HG03159 (cell line): ENCODE results near the gene PSMG1.
A peak's percentile ranks its signal among the peaks of the same experiment; 100 is the strongest.
"Not testable (repeated sequence)": the region's sequence is repeated elsewhere in the genome, so short reads cannot be mapped to it uniquely, and the experiment has no call there.

Experiments
- ATAC-seq: cut with Tn5 transposase; IDR thresholded peaks from one replicate; pipeline ENCODE4 v1.9.1; 2021; ENCODE audit warnings: mild to moderate bottlenecking, moderate library complexity; ENCODE audit not compliant: unreplicated experiment

The PSMG1 gene

GRCh38 chr21:39183272-39184049 is at the start of gene PSMG1:
PSMG1 (minus strand) TSS chr21:39183451; CDS start chr21:39183385, 66 bp downstream.
- ATAC-seq: peak; percentile 87

GRCh38 chr21:39232861-39233291 is 49.6 kb upstream of the PSMG1 start:
- ATAC-seq: no peak

GRCh38 chr21:39224930-39225329 is 41.7 kb upstream of the PSMG1 start:
- no peak for ATAC-seq

GRCh38 chr21:39221997-39222486 is 38.8 kb upstream of the PSMG1 start:
- ATAC-seq: no peak

GRCh38 chr21:39221282-39221996 is 38.2 kb upstream of the PSMG1 start:
- no peak for ATAC-seq

- not testable (repeated sequence) for ATAC-seq
Observed at GRCh38 chr21:39220875-39221274, 37.6 kb upstream of the PSMG1 start.

GRCh38 chr21:39220150-39220549 is 36.9 kb upstream of the PSMG1 start:
- no peak for ATAC-seq

GRCh38 chr21:39218082-39218409 is 34.8 kb upstream of the PSMG1 start:
- ATAC-seq: no peak

GRCh38 chr21:39217356-39218081 is 34.3 kb upstream of the PSMG1 start:
- ATAC-seq: no peak

- ATAC-seq: no peak
Observed at GRCh38 chr21:39216290-39216689, 33.0 kb upstream of the PSMG1 start.

- no peak for ATAC-seq
Observed at GRCh38 chr21:39215078-39215477, 31.8 kb upstream of the PSMG1 start.

- no peak for ATAC-seq
Observed at GRCh38 chr21:39209334-39209688, 26.1 kb upstream of the PSMG1 start.

- no peak for ATAC-seq
Observed at GRCh38 chr21:39208624-39209333, 25.5 kb upstream of the PSMG1 start.

GRCh38 chr21:39204134-39204533 is 20.9 kb upstream of the PSMG1 start:
- ATAC-seq: no peak

- no peak for ATAC-seq
Observed at GRCh38 chr21:39198800-39199199, 15.5 kb upstream of the PSMG1 start.

- no peak for ATAC-seq
Observed at GRCh38 chr21:39197448-39198233, 14.4 kb upstream of the PSMG1 start.

GRCh38 chr21:39196838-39197237 is 13.6 kb upstream of the PSMG1 start:
- no peak for ATAC-seq

- ATAC-seq: no peak
Observed at GRCh38 chr21:39196310-39196709, 13.1 kb upstream of the PSMG1 start.

- ATAC-seq: no peak
Observed at GRCh38 chr21:39193380-39193779, 10.1 kb upstream of the PSMG1 start.
